NCI-H82 treated with DMSO at 0.1 percent for 48 hours (cell line): Measurements from ENCODE around the gene SH3RF2.
"Not testable (repeated sequence)": the region's sequence is repeated elsewhere in the genome, so short reads cannot be mapped to it uniquely, and the experiment has no call there.

Source experiments
- DNase-seq: peaks from one replicate; lab custom pipeline; 2025; ENCODE audit not compliant: unreplicated experiment; lab: John Stamatoyannopoulos, UW

Gene SH3RF2

GRCh38 chr5:146076028-146076427 is 139.7 kb downstream of the SH3RF2 start:
- DNase-seq: no peak

- no peak for DNase-seq
Observed at GRCh38 chr5:146076455-146076854, 140.1 kb downstream of the SH3RF2 start.

DNA sequence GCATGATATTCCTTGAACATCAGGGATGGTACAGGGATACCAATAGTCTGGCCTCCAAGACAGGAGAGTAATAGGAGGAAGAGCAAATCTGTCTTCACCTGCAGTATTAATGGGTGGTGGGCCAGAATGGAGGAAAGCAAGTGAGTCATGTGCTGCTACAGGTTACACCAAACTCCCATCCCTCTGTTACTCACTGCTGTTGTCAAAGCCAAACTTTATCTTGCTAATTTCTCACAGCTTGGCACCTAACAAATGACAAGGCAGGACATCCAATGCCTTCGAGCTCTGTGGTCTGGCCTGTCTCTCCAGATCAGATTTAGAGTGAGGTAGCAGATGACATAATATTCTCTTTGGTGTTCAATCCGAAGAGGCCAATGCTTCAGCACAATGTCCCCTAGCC is 142.2 kb downstream of the SH3RF2 start:
- DNase-seq: no peak

DNA sequence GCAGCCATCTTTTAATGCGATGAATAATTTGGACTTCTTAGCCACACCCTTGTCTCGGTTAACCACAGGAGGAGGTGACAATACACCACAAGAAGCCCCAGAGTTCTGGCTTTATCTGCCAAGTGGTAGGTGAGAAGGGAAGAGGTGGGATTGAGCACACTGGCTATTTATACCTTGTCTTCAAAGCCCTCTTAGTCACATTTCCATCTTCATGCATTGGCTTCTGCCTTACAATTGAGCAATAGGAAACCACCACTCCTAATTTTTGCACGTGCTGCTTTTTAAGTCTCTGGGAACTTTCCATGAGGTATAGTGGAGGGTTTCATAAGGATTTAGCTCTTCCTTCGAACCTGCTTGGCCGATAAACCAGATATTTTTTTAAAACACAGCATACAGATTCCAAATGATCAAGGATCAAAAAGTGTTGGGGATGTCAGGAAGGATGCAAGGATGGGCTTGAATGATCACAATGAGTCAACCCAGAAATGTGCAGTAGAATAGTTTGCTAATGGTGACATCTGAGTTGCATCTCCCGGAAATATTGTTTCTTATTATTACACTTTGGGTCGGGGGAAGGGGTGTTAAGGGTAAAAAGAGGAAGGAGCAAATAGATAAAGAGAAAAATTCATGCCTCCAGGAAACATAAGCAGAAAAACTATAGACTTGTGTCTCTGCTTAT is 143.5 kb downstream of the SH3RF2 start:
- DNase-seq: no peak

- no peak for DNase-seq
Observed at GRCh38 chr5:146081556-146081955, 145.2 kb downstream of the SH3RF2 start.

- DNase-seq: no peak
Observed at GRCh38 chr5:146082798-146083197, 146.4 kb downstream of the SH3RF2 start.

- no peak for DNase-seq
Observed at GRCh38 chr5:146084376-146084775, 148.0 kb downstream of the SH3RF2 start.

GRCh38 chr5:146088098-146088497 is 151.7 kb downstream of the SH3RF2 start:
- no peak for DNase-seq

- DNase-seq: no peak
Observed at GRCh38 chr5:146089287-146089686, 152.9 kb downstream of the SH3RF2 start.

- DNase-seq: no peak
Observed at GRCh38 chr5:146091881-146092280, 155.5 kb downstream of the SH3RF2 start.

DNA sequence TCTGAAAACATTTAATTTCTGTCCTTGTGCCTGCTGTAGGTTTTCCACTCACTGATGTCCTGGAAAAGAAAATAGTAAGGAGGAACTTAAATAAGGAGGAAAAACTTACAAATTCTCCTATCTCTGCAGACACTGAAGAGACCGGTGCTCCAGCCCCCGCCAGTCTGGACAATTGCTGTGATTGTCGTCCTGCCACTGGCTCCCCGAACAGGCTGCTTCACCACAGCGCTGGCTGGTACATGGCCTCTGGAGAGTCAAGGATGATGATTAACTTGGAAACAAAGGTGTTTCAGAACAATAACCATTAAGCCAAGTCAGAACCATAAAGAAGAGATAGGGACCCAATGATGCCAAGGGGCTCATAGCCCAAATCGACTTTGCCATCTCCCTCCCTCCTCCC is 161.7 kb downstream of the SH3RF2 start:
- no peak for DNase-seq

DNA sequence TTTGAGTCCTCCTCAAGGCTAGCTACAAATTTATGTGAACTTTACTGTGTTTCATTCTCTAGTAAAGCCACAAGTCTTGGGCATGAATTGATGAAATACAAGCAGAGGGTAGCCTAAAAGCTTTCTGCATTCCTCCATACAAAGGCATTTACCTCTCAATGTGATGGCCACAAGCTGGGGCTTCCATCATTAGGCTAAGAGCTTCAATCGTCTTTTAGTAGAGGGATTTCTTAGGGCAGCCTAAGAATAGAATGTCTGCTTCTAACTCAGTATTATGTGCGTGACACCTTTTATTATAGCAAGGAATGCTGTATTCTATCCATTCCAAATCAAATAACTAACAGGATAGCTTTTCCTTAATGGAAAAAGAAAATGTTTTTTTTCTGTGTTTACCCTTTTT is 165.3 kb downstream of the SH3RF2 start:
- no peak for DNase-seq

- DNase-seq: no peak
Observed at GRCh38 chr5:146103594-146103993, 167.2 kb downstream of the SH3RF2 start.

DNA sequence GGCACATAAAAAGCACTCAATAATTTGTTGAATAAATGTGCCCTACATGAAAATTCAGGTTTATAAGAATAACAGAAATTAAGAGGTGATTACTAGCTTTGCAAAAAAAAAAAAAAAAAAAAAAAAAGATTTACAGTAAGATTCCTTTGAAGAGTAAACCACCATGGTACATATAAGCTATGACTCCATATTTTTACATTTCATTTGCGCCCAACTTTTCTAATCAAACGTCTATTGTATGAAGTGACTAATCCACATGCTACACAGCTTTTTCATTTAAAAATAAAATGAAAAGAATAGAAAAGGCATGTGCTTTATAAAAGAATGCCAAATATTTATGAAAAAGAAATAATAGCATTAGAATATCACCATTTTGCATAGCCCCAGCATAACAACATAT is 169.1 kb downstream of the SH3RF2 start, which contains the start of gene PLAC8L1:
TSS of gene PLAC8L1 (minus strand) at position 101 of the 400 bp plus-strand sequence. CDS start 1,266 bp downstream, outside the sequence.
- no peak for DNase-seq

GRCh38 chr5:146107901-146108300 is 171.5 kb downstream of the SH3RF2 start:
- DNase-seq: no peak

GRCh38 chr5:146108870-146109269 is 172.5 kb downstream of the SH3RF2 start:
- DNase-seq: not testable (repeated sequence)

- peak; percentile 56 for DNase-seq
Observed at GRCh38 chr5:146109379-146109778, 173.0 kb downstream of the SH3RF2 start.

DNA sequence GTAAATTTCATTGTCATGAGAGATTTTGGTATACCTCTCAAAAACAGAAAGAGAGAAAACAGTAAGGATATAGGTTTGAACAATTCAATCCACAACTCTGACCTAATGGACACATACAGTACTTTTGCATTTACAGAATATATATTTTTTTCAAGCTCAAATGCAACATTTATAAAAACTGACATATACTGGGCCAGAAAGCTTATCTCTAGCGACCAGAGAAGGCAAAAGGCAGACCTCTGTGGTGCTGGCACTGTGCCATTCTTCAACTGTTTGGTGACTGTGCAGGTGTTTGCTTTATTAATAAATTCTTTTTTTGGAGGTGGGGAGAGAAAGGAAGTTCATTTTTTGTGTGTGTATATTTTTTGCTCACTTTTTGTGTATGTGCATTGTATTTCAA is 175.0 kb downstream of the SH3RF2 start:
- no peak for DNase-seq

DNA sequence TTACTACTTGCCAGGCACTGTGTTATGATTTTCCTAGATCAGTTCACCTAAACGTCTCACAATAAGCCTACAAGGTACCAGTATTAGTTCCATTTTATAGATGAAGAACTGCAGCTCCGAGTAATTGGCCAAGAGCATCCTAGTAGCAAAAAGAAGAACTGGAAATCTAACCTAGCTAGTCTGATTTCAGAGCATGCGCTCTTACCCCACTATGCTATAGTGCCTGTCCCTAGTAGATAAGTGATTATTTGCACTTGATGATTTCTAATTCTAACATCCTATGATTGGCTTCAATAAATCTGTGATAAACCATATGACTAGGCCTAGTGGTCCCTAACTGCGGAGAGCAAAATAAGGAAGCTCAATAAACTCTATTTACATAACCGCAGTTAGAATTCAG is 176.1 kb downstream of the SH3RF2 start:
- no peak for DNase-seq
